ENCODE results near the gene ZFYVE28. TPM values are rescaled to one million over a fixed set of nuclear protein-coding genes. Genes with fewer than 3 reads are reported as not detected.

ZFYVE28 gene
- total and polyA plus RNA-seq, 10 of the 15 experiments (the other 5 are each of a cell fraction or from before 2014, with no cell fraction given) = 0.06 to 1.9 (median 0.22) TPM; not detected in 1

DNA sequence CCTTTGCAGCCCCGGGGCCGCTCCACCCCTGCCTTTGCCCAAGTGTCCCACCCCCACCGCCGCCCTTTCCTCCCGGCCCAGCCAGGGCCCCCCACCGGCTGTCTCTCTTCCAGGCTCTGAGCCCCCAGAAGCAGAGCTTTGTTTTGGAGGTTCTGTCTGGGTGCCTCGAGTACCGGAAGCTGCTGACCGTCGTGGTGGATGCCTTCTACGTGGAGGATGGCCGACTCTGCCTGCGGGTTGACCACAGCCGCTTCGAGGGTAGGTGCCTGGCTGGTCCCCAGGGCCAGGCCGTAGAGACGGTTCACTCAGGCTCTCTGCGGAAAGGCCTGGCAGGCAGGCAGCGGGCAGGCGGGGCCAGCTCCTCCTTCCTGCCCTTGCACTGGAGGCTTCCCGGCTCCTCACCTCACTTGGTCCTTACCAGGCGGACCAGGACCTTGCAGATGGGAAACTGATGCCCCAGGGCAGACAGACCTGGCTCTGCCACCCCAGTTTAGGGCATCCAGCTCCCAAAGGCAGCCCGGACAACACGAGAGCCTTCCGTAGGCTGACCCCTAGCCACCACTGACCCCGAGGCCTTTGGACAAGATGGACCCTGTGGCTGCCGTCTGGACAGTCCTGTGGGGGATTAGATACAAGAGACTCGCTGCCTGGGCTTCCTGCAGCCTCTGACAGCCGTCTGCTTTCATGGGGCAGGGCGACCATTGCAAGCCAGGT is 18.5 kb upstream of the ZFYVE28 start:
- Histone ChIP-seq H3K27ac (ENCODE audit: control insufficient read depth, insufficient read depth) (no peak overlapping the region), H3K4me1 (ENCODE audit: control insufficient read depth, insufficient read depth, low read length) (peaks cover 3% of the 10 kb centered on the region; the same call in 1 of the 2 replicates), H3K9ac (ENCODE audit: control insufficient read depth, insufficient read depth, low read length) (no peak overlapping the region), H3K4me2 (ENCODE audit: control insufficient read depth, insufficient read depth) (no peak overlapping the region), H3K9me3 (replicated peaks; ENCODE audit: control insufficient read depth, insufficient read depth, low read length) (no peaks in the 10 kb centered on the region), H3K27me3 (replicated peaks in 1 of 2; ENCODE audit: control insufficient read depth in 2 of 2, insufficient read depth in 2 of 2, low read length in 1 of 2) (peaks cover 0 to 1% of the 10 kb centered on the region in 2 experiments; a peak in 2 of 4 replicates), H2AFZ (ENCODE audit: control insufficient read depth, low read depth, low read length) (no peak overlapping the region), H3K4me3 (no peak overlapping the region), H3K36me3 (ENCODE audit: control insufficient read depth in 2 of 2, insufficient read depth in 2 of 2, low read length in 1 of 2) (no peaks in the 10 kb centered on the region), H4K20me1 (ENCODE audit: control insufficient read depth, insufficient read depth) (no peaks in the 10 kb centered on the region), H3K79me2 (ENCODE audit: control insufficient read depth, insufficient read depth, low read length) (no peaks in the 10 kb centered on the region)
- ChIA-PET POLR2A (no interaction called here), RAD21 (ENCODE audit: unreplicated experiment) (interaction anchor here (0.6 to 1.2 kb wide), 2 partner anchors 9 to 217 kb away, joined by 3 to 5 read pairs; no protein-coding TSS in a partner anchor), SMC1A (ENCODE audit: uncharacterized antibody, unreplicated experiment) (interaction anchor here (0.9 to 1.6 kb wide), 3 partner anchors 14 to 217 kb away, joined by 3 to 5 read pairs (median 3); no protein-coding TSS in a partner anchor), CTCF (interaction anchor here (0.6 to 1.8 kb wide), 4 partner anchors 18 to 217 kb away, joined by 3 to 6 read pairs (median 3); partner anchors contain the start of gene CFAP99)
- DNase-seq (ENCODE audit: low read depth, low spot score) (no peak), ATAC-seq (no peak), FAIRE-seq (no peak)
- intact Hi-C loops (cut with micrococcal nuclease; ENCODE audit: unreplicated experiment) = no loop called here
- in situ Hi-C loops (cut with MboI) = no loop called here
- TF ChIP-seq NFYA (IDR thresholded peaks at IDR 0.05; ENCODE audit: borderline replicate concordance, low read depth, low read length) (no peak), SREBF1 (IDR thresholded peaks at IDR 0.05; ENCODE audit: low read length) (no peak), YBX1 (IDR thresholded peaks at IDR 0.05) (no peak), TCF12 (IDR thresholded peaks at IDR 0.05; ENCODE audit: low read depth, low read length) (no peak), HDAC6 (IDR thresholded peaks at IDR 0.05; ENCODE audit: unreplicated experiment) (no peak), BRCA1 (IDR thresholded peaks at IDR 0.05; ENCODE audit: low read depth, low read length) (no peak), RUNX3 (IDR thresholded peaks at IDR 0.05; ENCODE audit: low read length) (no peak), NFXL1 (IDR thresholded peaks at IDR 0.05; ENCODE audit: borderline replicate concordance) (no peak), EED (IDR thresholded peaks at IDR 0.05; ENCODE audit: low read depth) (no peak), TBL1XR1 (IDR thresholded peaks at IDR 0.05; ENCODE audit: low read depth, low read length) (no peak), GATAD2B (conservative IDR thresholded peaks at IDR 0.05; ENCODE audit: low read depth) (no peak), SMAD5 (IDR thresholded peaks at IDR 0.05; ENCODE audit: low read depth) (no peak), RAD51 (IDR thresholded peaks at IDR 0.05) (no peak)
- TF ChIP-seq, protein P1, sequence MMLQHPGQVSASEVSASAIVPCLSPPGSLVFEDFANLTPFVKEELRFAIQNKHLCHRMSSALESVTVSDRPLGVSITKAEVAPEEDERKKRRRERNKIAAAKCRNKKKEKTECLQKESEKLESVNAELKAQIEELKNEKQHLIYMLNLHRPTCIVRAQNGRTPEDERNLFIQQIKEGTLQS (IDR thresholded peaks at IDR 0.05; ENCODE audit: borderline replicate concordance, extremely low read depth, low read depth, low read length) = no peak
- TF ChIP-seq, protein P2, sequence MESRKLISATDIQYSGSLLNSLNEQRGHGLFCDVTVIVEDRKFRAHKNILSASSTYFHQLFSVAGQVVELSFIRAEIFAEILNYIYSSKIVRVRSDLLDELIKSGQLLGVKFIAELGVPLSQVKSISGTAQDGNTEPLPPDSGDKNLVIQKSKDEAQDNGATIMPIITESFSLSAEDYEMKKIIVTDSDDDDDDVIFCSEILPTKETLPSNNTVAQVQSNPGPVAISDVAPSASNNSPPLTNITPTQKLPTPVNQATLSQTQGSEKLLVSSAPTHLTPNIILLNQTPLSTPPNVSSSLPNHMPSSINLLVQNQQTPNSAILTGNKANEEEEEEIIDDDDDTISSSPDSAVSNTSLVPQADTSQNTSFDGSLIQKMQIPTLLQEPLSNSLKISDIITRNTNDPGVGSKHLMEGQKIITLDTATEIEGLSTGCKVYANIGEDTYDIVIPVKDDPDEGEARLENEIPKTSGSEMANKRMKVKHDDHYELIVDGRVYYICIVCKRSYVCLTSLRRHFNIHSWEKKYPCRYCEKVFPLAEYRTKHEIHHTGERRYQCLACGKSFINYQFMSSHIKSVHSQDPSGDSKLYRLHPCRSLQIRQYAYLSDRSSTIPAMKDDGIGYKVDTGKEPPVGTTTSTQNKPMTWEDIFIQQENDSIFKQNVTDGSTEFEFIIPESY (IDR thresholded peaks at IDR 0.05) = no peak
- TF ChIP-seq, protein P3, sequence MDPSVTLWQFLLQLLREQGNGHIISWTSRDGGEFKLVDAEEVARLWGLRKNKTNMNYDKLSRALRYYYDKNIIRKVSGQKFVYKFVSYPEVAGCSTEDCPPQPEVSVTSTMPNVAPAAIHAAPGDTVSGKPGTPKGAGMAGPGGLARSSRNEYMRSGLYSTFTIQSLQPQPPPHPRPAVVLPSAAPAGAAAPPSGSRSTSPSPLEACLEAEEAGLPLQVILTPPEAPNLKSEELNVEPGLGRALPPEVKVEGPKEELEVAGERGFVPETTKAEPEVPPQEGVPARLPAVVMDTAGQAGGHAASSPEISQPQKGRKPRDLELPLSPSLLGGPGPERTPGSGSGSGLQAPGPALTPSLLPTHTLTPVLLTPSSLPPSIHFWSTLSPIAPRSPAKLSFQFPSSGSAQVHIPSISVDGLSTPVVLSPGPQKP (IDR thresholded peaks at IDR 0.05; ENCODE audit: low read depth, low read length) = no peak
- WGBS (ENCODE audit: insufficient coverage, insufficient replicate concordance, low lambda C conversion rate, missing lambda C conversion rate) = 59% methylated on average over 30 of the region's 30 CpGs
- BruUV-seq (replicated peaks) = no TSS peak

All from GM12878 (cell line).